ENCODE data around the gene YIPF6. TPM values are rescaled to one million over a fixed set of nuclear protein-coding genes. Genes with fewer than 3 reads are reported as not detected.

YIPF6 gene
- total RNA-seq, 2 donors from 2014 or later: 20.1 to 23.4 TPM

GRCh38 chrX:68571292-68571609 is 72.4 kb downstream of the YIPF6 start:
- Histone ChIP-seq H3K27me3 (no peaks in the 10 kb centered on the region), H3K4me3 (no peak overlapping the region), H3K36me3 (no peaks in the 10 kb centered on the region), H3K9me3 (no peaks in the 10 kb centered on the region), H3K4me1 (no peaks in the 10 kb centered on the region), H3K27ac (no peak overlapping the region)
- DNase-seq (ENCODE audit: low spot score): no peak
- TF ChIP-seq CTCF (IDR thresholded peaks at IDR 0.05): no peak

- H3K27me3 ChIP-seq: no peaks in the 10 kb centered on the region
- H3K36me3 ChIP-seq: no peaks in the 10 kb centered on the region
- no peak for TF ChIP-seq CTCF (IDR thresholded peaks at IDR 0.05)
- H3K9me3 ChIP-seq: no peaks in the 10 kb centered on the region
- no peak overlapping the region for H3K4me3 ChIP-seq
- no peaks in the 10 kb centered on the region for H3K4me1 ChIP-seq
- no peak for DNase-seq (ENCODE audit: low spot score)
- no peak overlapping the region for H3K27ac ChIP-seq
Observed at GRCh38 chrX:68571610-68572311, 72.9 kb downstream of the YIPF6 start.

GRCh38 chrX:68574240-68574639 is 75.4 kb downstream of the YIPF6 start:
- TF ChIP-seq CTCF (IDR thresholded peaks at IDR 0.05): no peak
- H3K4me1 ChIP-seq: no peaks in the 10 kb centered on the region
- no peak for DNase-seq (ENCODE audit: low spot score)
- no peak overlapping the region for H3K27ac ChIP-seq
- H3K27me3 ChIP-seq: no peaks in the 10 kb centered on the region
- no peak overlapping the region for H3K4me3 ChIP-seq
- H3K36me3 ChIP-seq: no peaks in the 10 kb centered on the region
- H3K9me3 ChIP-seq: no peaks in the 10 kb centered on the region

GRCh38 chrX:68579810-68580209 is 81.0 kb downstream of the YIPF6 start:
- Histone ChIP-seq H3K36me3 (no peaks in the 10 kb centered on the region), H3K4me1 (no peaks in the 10 kb centered on the region), H3K27me3 (no peaks in the 10 kb centered on the region), H3K9me3 (no peaks in the 10 kb centered on the region), H3K4me3 (no peak overlapping the region), H3K27ac (no peak overlapping the region)
- no peak for TF ChIP-seq CTCF (IDR thresholded peaks at IDR 0.05)
- no peak for DNase-seq (ENCODE audit: low spot score)

GRCh38 chrX:68584221-68584620 is 85.4 kb downstream of the YIPF6 start:
- no peaks in the 10 kb centered on the region for H3K4me1 ChIP-seq
- DNase-seq (ENCODE audit: low spot score): no peak
- TF ChIP-seq CTCF (IDR thresholded peaks at IDR 0.05): no peak
- H3K27ac ChIP-seq: no peak overlapping the region
- no peaks in the 10 kb centered on the region for H3K36me3 ChIP-seq
- H3K9me3 ChIP-seq: no peaks in the 10 kb centered on the region
- no peaks in the 10 kb centered on the region for H3K27me3 ChIP-seq
- no peak overlapping the region for H3K4me3 ChIP-seq

Other genes with a start within 250 kb of the YIPF6 start
- 1 to 10 TPM; 2.5 to 4.3 TPM for gene OPHN1, start 65.6 kb upstream of the YIPF6 start, total RNA-seq
- gene STARD8, start 148.6 kb downstream of the YIPF6 start, total RNA-seq: 10 to 100 TPM in 1 of 2 donors, 1 to 10 TPM in 1; 8.3 to 14.6 TPM